Muscle layer of colon (tissue), 2 donors: ENCODE data around the gene PRSS21.

ENCODE experiments used
- H3K27ac ChIP-seq: one replicate; pipeline ENCODE4 v1.7.0; 2013; ENCODE audit warnings: low read depth, mild to moderate bottlenecking, low read length, moderate library complexity
- H3K27me3 ChIP-seq, 2 donors: one replicate each; pipeline ENCODE4 v1.7.0; 2013; ENCODE audit warnings: low read length in 2 of 2, mild to moderate bottlenecking in 2 of 2; ENCODE audit not compliant: insufficient read depth in 2 of 2, control insufficient read depth in 1 of 2
- H3K36me3 ChIP-seq: one replicate; pipeline ENCODE4 v1.7.0; 2013; ENCODE audit warnings: mild to moderate bottlenecking, low read length; ENCODE audit not compliant: insufficient read depth
- H3K4me1 ChIP-seq: one replicate; pipeline ENCODE4 v1.7.0; 2013; ENCODE audit warnings: mild to moderate bottlenecking, low read length; ENCODE audit not compliant: insufficient read depth
- H3K4me3 ChIP-seq, 2 donors: one replicate each; pipeline ENCODE4 v1.7.0; 2013; ENCODE audit warnings: low read length in 2 of 2, low read depth in 1 of 2, mild to moderate bottlenecking in 1 of 2, moderate library complexity in 1 of 2
- H3K9ac ChIP-seq: one replicate; pipeline ENCODE4 v1.7.0; 2013; ENCODE audit warnings: low read length
- H3K9me3 ChIP-seq: one replicate; pipeline ENCODE4 v1.7.0; 2013; ENCODE audit warnings: mild to moderate bottlenecking, low read length
- donor health status: abdominal sarcoma.
- donor health status: Adenocarcinoma of cecum.

The PRSS21 gene

DNA sequence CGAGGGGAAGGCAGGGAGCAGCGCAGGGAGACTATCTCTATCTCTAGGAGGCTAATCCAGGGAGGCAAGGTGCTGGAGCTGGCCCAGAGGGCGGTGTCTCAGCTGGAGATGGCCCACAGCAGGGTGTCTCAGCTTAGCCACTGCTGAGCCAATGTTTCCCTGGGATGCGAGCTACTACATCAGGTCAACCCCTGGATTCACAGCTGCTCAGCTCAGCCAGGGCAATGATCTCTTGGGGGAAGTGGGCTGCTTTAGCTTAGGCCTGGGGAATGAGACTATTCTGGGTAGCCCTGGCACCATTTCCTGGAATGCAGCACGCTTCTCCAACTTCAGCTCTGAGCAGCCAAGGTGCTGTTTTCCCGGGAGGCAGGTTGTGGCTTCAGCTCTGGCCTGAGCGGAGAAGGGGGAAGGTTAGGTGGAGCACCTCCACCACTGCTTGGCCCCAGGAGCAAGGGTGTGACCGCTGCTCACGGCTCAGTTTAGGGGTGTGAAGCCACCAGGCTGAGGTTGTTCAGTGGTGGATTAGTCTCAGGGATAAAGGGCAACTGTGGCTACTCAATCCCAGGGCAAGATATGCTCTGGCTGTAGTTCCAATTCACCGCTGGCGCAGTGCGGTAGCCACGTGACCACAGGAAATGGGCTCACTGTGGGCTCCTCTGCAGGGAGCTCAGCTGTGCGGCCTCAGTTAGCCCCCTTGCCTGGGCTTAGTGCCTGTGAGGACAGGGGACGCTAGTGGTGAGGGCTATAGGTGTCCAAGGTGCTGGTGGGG, 5.2 kb upstream of the PRSS21 start:
- Histone ChIP-seq H3K27me3 (peaks cover 0 to 7% of the 10 kb centered on the region in 2 donors), H3K36me3 (no peaks in the 10 kb centered on the region), H3K4me3 (no peak overlapping the region), H3K9me3 (no peaks in the 10 kb centered on the region), H3K27ac (no peak overlapping the region), H3K9ac (no peak overlapping the region), H3K4me1 (no peaks in the 10 kb centered on the region)

DNA sequence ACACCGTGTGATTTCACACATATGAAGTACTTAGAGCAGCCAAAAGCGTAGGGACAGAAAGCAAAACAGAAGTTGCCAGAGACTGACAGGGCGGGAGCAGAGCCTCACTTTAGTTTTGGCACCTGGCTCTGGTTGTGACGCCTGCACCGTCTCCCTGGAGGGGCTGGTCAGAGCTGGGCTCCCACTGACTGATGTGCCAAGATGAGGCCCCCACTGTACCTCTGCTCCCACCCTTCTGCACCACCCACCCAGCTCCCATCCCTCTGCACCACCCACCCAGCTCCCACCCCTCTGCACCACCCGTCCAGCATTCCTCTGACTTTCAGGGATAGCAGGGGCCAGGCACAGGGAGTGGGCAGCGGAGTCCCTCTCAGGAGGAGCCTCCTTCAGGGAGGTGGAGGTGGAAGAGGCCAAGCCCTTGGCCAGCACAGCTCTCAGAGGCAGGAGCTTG, 3.2 kb upstream of the PRSS21 start:
- H3K36me3 ChIP-seq: no peaks in the 10 kb centered on the region
- H3K9me3 ChIP-seq: no peaks in the 10 kb centered on the region
- H3K4me3 ChIP-seq: no peak overlapping the region
- no peak overlapping the region for H3K27ac ChIP-seq
- peaks cover 0 to 7% of the 10 kb centered on the region in 2 donors for H3K27me3 ChIP-seq
- no peaks in the 10 kb centered on the region for H3K4me1 ChIP-seq
- H3K9ac ChIP-seq: no peak overlapping the region

DNA sequence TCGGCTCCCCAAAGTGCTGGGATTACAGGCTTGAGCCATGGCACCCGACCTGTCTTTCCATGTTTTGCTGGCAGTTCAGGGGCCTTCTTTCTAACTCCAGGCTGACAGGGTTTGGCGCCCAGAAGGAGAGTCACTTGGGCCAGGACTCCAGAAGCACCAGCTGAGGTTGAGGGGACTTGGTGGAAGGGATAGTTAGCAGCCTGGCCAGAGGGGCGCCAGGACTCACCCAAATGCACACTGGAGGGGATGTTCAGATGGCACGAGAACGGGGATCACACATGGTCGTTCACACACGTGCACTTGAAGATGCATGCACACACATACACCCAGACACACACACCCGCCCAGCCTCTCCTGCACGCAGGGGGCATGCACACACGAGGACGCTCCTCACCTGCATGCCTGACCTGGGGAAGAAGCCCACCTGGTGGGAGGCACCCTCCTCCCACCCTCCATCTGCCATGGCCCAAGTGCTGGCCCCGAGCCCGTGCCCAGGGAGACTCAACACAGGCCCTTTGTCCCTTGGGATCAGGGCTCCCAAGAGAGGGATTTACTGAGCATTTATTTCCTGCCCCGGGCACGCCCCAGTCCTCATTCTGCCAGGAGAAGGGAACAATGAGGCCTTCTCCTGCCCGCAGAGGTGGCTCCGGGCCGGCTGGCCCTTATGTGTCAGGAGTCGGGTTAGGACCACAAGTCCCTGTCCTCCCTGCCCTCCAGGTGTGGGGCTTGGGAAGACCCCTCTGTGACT, 2.3 kb upstream of the PRSS21 start:
- no peaks in the 10 kb centered on the region for H3K36me3 ChIP-seq
- no peaks in the 10 kb centered on the region for H3K4me1 ChIP-seq
- no peaks in the 10 kb centered on the region for H3K9me3 ChIP-seq
- peaks cover 0 to 7% of the 10 kb centered on the region in 2 donors for H3K27me3 ChIP-seq
- H3K4me3 ChIP-seq: no peak overlapping the region
- no peak overlapping the region for H3K9ac ChIP-seq
- no peak overlapping the region for H3K27ac ChIP-seq

- peaks cover 0 to 7% of the 10 kb centered on the region in 2 donors for H3K27me3 ChIP-seq
- H3K36me3 ChIP-seq: no peaks in the 10 kb centered on the region
Measured at GRCh38 chr16:2815299-2815771, 1.7 kb upstream of the PRSS21 start.

DNA sequence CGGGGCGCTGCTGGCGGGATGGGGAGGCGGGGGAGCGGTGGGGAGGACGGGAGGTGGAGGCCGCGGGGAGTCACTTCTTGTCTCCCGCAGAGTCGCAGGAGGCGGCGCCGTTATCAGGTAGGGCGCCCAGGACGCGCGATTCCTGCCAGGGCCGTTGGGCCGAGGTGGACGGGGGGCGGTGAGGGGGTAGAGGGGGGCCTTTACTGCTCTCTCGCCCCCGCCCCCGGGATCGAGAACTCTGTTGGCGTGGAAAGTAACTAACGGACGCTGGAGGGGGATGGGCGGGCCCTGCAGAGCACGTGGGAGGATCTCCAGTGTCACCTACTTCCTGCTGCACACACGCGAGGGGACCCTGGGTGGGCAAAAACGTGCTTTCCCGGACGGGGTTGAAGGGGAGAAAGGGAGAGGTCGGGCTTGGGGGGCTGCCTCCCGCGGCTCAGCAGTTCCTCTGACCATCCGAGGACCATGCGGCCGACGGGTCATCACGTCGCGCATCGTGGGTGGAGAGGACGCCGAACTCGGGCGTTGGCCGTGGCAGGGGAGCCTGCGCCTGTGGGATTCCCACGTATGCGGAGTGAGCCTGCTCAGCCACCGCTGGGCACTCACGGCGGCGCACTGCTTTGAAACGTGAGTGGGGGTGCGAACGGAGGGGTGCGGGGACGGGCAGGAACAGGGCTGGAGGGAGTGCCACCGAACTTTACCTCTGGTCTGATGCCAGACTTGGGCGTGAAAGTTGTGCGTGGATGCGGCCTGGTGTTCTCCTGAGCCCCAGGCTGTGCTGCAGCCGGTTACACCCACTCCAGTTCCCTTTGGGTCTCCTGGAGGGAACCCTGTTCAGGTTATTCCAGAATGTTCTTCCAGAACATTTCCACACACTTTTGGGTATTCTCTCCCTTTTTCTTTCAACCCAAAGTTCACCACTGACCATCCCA, 569 bp downstream of the PRSS21 start:
- no peaks in the 10 kb centered on the region for H3K9me3 ChIP-seq
- no peaks in the 10 kb centered on the region for H3K4me1 ChIP-seq
- H3K36me3 ChIP-seq: no peaks in the 10 kb centered on the region
- H3K9ac ChIP-seq: no peak overlapping the region
- no peak overlapping the region for H3K4me3 ChIP-seq
- H3K27ac ChIP-seq: no peak overlapping the region
- peaks cover 0 to 7% of the 10 kb centered on the region in 2 donors for H3K27me3 ChIP-seq

More at GRCh38 chr16:2815299-2815771, 1.7 kb upstream of the PRSS21 start:
- no peaks in the 10 kb centered on the region for H3K4me1 ChIP-seq
- no peak overlapping the region for H3K27ac ChIP-seq
- no peak overlapping the region for H3K9ac ChIP-seq
- H3K9me3 ChIP-seq: no peaks in the 10 kb centered on the region
- no peak overlapping the region for H3K4me3 ChIP-seq

DNA sequence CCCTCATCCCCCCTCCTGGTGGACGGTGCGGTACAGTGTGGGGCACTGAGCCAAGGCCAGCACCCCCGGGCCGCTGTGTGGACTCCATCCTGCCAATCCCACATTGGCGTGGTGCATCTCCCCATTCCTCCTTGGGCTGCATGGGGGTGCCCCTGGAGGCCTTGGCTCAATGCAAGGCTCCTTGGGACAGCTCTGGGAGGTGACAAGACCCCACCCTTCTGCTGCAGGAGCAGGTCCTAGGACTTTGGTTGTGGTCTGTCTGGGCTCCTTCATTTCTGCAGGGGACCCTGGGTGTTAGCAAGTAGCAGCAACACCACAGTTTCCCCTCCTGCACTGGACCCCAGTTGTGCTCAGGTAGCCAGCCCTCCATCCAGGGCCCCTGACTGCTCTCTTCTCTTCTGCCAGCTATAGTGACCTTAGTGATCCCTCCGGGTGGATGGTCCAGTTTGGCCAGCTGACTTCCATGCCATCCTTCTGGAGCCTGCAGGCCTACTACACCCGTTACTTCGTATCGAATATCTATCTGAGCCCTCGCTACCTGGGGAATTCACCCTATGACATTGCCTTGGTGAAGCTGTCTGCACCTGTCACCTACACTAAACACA, 1.3 kb downstream of the PRSS21 start:
- H3K27me3 ChIP-seq: peaks cover 0 to 7% of the 10 kb centered on the region in 2 donors
- no peaks in the 10 kb centered on the region for H3K4me1 ChIP-seq
- no peak overlapping the region for H3K9ac ChIP-seq
- H3K4me3 ChIP-seq: no peak overlapping the region
- H3K36me3 ChIP-seq: no peaks in the 10 kb centered on the region
- H3K27ac ChIP-seq: no peak overlapping the region
- no peaks in the 10 kb centered on the region for H3K9me3 ChIP-seq

- no peak overlapping the region for H3K4me3 ChIP-seq
- H3K27me3 ChIP-seq: peaks cover 0 to 7% of the 10 kb centered on the region in 2 donors
- no peak overlapping the region for H3K27ac ChIP-seq
- H3K4me1 ChIP-seq: no peaks in the 10 kb centered on the region
- no peak overlapping the region for H3K9ac ChIP-seq
- H3K9me3 ChIP-seq: no peaks in the 10 kb centered on the region
- no peaks in the 10 kb centered on the region for H3K36me3 ChIP-seq
Measured at GRCh38 chr16:2819179-2819938, 2.3 kb downstream of the PRSS21 start.

- no peak overlapping the region for H3K27ac ChIP-seq
- H3K9me3 ChIP-seq: no peaks in the 10 kb centered on the region
- H3K9ac ChIP-seq: no peak overlapping the region
- no peaks in the 10 kb centered on the region for H3K36me3 ChIP-seq
- H3K4me1 ChIP-seq: no peaks in the 10 kb centered on the region
- H3K4me3 ChIP-seq: no peak overlapping the region
- H3K27me3 ChIP-seq: peaks cover 0 to 3% of the 10 kb centered on the region in 2 donors
Measured at GRCh38 chr16:2819939-2820835, 3.1 kb downstream of the PRSS21 start.

- H3K27me3 ChIP-seq: no peaks in the 10 kb centered on the region
- H3K36me3 ChIP-seq: no peaks in the 10 kb centered on the region
- H3K9me3 ChIP-seq: no peaks in the 10 kb centered on the region
- no peaks in the 10 kb centered on the region for H3K4me1 ChIP-seq
- no peak overlapping the region for H3K27ac ChIP-seq
- H3K4me3 ChIP-seq: no peak overlapping the region
- no peak overlapping the region for H3K9ac ChIP-seq
Measured at GRCh38 chr16:2820836-2821486, 3.9 kb downstream of the PRSS21 start.
